ENCODE results near the gene DRAP1.

Gene DRAP1

GRCh38 chr11:65961267-65962140 is 42.3 kb downstream of the DRAP1 start, which contains the start of gene SART1:
SART1 (plus strand) TSS chr11:65961734; CDS start chr11:65961781, 47 bp downstream.
- peak within 1 kb of the TSS; percentile 87 for H3K4me3 ChIP-seq (ENCODE audit: low read length)
- DNase-seq (ENCODE audit: low read depth), result peak; percentile 92
- no peak for TF ChIP-seq CTCF (conservative IDR thresholded peaks at IDR 0.05; ENCODE audit: low read depth, low read length)

DNA sequence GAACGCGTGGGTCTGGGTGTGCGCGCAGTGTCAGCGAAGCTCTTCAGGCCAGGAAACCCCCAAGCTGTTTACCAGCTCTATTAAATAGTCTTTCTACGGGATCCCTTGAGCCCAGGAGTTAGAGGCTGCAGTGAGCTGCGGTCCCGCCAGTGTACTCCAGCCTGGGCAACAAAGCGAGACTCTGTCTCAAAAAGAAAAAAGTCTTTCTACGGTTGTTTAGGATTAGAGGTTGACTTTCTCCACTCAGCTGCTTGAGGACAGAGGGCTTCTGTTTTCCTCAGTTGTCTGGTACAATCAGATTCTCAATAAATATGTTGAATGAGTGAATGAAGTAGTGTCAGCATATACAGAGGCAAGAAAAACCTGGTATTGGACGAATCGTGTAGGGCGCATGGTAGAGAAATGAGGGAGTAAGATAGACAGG is 42.9 kb downstream of the DRAP1 start:
- peak overlapping the region; percentile 87 for H3K4me3 ChIP-seq (ENCODE audit: low read length)
- DNase-seq (ENCODE audit: low read depth), result no peak
- TF ChIP-seq CTCF (conservative IDR thresholded peaks at IDR 0.05; ENCODE audit: low read depth, low read length), result no peak

- no peak for TF ChIP-seq CTCF (conservative IDR thresholded peaks at IDR 0.05; ENCODE audit: low read depth, low read length)
- DNase-seq (ENCODE audit: low read depth), result no peak
- H3K4me3 ChIP-seq (ENCODE audit: low read length), result no peak overlapping the region
These were observed 45.7 kb downstream of the DRAP1 start for GRCh38 chr11:65964906-65965305.

- TF ChIP-seq CTCF (conservative IDR thresholded peaks at IDR 0.05; ENCODE audit: low read depth, low read length), result no peak
- H3K4me3 ChIP-seq (ENCODE audit: low read length), result no peak overlapping the region
- no peak for DNase-seq (ENCODE audit: low read depth)
These were observed 46.9 kb downstream of the DRAP1 start for GRCh38 chr11:65965986-65966762.

GRCh38 chr11:65967329-65967934 is 48.2 kb downstream of the DRAP1 start:
- DNase-seq (ENCODE audit: low read depth), result no peak
- no peak for TF ChIP-seq CTCF (conservative IDR thresholded peaks at IDR 0.05; ENCODE audit: low read depth, low read length)
- H3K4me3 ChIP-seq (ENCODE audit: low read length), result no peak overlapping the region

DNA sequence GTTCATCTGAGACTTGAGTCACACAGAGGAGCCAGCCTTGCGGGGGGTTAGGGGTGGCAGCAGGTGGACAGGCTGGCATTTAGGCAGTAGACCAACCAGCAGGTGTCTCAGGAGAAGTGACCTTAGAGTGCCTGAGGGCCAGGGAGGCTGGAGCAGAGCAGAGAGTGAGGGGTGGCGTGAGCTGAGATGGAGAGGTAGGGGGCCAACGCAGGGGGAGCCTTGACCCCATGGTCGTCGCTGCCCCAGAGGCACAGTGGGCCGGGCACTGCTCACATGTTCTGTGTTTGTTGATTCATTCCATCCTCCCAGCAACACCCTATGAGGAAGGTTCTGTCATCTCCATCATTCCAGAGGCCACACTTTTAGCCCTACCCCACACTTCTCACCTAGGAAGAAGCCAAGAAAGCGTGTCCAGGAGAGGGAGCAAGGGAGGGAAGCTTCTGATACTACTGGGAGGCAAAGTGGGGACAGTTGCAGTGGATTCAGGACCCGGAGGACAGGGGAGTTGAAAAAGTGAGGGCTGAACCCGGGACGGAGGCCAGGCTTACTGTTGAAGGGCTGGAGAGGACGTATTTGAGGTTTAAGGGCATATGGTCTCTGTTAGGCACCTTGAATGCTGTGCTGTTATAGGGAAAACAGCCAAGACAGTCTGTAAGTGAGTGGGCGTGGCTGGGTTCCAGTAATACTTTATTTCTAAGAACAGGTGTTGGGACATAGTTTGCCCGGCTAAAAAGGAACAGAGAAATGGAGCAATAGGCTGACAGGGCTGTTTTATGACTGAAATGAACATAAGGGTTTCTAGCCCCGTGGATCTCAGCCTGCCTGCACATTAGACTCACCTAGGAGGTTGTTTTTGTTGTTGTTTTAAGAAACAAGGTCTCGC is 49.6 kb downstream of the DRAP1 start:
- no peak for DNase-seq (ENCODE audit: low read depth)
- H3K4me3 ChIP-seq (ENCODE audit: low read length), result no peak overlapping the region
- TF ChIP-seq CTCF (conservative IDR thresholded peaks at IDR 0.05; ENCODE audit: low read depth, low read length), result no peak

Data from retinal pigment epithelial cell (primary cell).